Fibroblast of upper back skin (primary cell): Measurements from ENCODE around the gene RASSF5.
A peak's percentile ranks its signal among the peaks of the same experiment; 100 is the strongest.

Source experiments
- DNase-seq: peaks from one replicate; pipeline ENCODE4 v3.0.0-alpha.2; 2013

Gene RASSF5

DNA sequence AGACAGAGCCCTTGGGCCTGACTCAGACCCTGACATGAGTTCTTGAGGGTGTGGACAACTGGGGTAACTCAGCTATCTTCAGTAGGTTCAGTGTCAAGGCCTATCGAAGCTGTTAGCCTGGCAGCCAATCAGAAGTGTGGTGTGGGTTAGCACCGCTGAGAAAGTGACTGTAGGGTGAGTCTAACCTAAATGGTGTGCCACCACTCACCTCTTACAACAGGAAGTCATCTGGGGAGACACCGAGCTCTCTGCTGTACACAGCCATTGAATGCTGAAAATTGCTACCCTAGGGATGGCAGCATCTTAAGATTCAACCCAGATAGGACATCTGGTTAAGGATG, 44.6 kb downstream of the RASSF5 start:
- DNase-seq = no peak

DNA sequence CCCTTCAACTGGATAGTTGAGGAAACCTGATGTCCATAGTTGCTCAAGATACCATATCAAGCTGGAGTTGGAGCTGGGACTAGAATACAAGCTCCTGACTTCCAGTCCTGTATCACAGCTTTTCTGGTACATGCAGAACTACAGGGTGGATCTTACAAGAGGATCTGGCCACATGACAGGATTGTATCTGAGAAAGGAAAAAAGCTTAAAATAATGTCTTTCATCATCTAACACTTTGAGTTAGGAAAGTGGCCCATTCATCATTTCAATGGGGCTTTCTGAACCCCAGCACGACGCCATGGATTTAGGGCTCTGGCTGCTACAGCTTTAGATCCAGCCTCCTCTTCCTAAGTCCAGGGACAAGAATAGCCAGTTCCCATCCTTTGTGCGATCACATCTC, 46.9 kb downstream of the RASSF5 start:
- no peak for DNase-seq

DNA sequence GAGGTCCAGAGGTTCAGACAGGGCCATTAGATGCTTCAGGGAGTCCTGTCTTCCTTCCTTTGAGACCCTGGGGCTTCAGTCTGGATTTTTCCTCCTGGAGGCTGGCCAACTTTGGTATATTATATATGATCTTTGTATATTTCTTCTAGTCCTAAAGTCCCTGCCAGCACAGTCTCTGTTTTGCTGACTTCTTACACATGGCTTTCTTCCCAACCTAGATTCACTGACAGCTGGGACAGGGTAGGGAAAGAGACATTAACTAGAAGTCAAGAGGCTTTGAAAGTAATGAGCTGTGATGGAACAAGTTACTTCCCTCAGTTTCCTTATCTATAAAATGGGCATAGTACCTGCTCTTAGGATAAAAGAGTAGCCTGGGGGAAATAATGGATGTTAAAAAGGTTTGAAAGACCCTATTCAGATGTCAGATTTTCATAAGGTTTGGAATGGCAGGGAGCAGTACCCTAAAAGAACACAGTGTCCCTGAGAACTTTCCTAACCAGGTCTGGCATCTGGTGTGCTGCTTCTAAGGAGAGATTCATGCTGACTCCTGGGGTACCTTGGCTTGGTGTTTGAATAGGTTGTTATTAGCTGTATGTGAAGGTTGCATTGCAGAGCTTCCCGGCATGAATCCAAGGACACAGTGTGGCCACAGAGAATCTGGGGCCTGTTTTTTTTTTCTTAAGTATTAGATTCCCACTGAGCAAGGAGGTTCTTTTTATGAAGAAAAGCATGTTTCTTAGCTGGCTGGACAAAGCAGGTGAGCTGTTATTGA, 47.6 kb downstream of the RASSF5 start:
- DNase-seq = no peak

DNA sequence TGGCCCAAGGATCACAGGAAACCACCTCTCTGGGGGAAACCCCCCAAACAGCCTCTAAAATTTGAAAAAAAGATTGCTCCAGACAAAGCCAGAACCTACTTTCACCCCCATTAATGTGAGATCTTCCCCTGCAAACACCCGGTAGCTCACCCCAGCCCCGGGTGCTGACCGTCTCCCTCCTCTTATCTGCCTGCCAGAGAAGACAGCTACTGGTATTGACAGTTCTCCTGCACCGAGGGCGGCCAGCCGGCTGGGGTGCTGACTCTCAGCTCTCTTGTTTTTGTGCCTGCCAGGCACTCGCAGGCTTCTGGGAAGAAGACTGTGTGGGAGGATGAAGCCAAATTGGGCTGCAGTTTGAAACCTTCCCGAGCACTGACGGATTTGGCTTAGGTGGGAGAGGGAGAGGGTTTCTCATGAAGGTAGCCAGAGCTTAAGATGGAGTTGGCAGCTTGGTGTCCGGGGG, 48.2 kb downstream of the RASSF5 start:
- DNase-seq = no peak

DNA sequence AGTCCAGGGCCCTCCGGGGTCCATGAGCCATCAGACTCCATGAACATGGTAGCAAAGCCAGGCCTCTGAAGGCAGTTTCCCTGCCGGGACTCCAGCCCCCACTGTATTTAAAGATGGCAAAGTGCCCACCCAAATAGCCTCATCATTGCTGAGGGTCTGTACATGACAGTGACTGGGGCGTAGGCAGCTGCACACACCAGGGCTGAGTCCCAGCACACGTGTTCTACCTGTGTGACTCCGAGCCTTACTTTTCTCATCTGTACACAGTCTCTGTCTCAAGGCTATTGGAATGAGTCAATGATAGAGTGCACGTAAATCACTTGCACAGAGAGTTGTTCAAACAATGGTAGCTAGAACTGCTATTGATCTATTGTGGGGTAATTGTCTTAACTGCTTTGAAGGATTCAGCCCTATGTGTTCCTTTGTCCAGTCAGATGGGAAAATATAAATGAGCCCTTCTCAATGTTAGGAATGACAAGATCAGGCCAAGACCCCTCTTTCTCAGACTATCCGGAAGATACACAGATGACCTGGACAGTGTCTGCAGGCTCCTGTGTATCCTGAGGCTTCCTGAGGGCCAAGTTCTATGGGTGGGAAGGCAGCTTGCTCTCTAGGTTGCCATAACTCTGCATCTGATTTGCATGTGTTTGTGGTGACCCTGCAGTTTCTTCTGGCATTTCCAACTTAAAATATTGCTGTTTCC, 48.9 kb downstream of the RASSF5 start:
- DNase-seq = no peak

DNA sequence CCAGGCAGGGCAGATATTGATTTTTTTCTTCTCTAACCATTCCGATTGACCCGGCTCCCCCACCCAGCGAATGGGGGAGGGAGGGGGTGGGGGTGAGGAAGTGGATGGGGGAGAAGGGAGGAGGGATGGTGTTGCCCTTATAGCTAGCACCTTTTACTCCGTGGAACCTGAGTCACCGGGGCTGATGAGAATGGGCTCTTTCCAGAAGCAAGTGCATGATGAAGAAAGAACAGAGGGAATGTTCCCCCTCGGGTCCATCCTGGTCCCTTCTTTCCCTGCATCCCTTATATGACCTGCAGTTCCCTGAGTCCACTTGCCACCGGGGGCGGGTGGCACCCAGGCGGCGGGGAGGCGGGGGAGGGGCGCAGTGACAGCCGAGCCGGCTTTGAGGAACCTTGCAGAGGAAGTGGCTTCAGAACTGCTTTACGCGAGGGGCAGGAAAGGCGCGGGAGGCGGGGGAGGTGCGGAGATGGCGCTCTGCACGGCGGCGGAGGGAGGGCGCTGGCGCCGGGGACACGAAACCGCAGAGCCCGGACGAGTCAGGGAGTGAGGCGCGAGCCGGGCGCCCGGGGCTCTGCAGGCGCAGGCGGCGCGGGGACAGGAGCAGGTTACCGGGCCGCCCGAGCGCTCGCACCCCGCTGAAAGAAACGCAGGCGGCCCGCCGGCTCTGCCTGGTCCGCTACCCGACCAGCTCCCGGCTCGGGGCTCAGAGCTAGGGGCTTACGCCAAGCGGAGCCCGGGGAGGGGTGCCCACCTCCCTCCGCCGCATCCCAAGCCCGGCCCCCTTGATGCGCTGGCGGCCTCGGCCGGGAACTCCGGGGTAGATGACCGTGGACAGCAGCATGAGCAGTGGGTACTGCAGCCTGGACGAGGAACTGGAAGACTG, 49.7 kb downstream of the RASSF5 start:
- DNase-seq = peak; percentile 34

DNA sequence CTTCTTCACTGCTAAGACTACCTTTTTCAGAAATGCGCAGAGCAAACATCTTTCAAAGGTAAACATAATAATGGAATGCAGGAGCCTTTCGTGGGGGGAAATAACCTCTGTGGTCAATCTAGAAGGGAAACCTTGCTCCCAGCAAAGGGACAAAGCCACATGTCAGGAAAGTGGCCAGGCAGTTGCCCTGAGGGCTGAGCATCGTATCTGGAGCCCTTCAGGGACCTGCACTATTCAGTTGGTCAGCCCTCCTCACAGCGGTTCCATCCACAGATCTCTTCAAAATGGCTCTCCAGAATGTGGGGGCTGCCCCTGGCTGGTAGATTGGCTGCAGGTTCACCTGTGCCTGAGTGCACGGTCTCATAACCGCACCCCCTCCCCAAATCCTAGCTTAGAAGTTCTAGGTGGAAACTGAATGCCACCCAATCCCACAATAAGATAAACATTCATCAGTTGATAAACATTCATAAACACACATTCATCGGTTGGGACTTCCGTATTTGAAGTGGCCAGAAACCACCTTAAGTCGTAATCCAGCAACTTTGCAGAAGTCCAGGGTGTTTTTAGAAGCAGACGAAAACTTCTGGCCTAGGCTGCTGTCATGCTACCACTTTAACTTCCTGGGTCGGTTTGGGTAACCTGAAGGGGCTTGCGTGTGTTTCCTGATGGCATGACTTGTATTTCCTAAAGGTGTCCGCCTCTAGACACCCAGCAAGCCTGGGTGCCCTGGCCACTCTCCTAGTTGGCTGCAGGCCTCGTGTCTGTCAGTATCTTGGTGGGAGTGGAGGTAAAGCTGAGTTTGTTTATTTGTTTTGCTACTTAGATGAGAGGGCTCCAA, 50.5 kb downstream of the RASSF5 start:
- no peak for DNase-seq

DNA sequence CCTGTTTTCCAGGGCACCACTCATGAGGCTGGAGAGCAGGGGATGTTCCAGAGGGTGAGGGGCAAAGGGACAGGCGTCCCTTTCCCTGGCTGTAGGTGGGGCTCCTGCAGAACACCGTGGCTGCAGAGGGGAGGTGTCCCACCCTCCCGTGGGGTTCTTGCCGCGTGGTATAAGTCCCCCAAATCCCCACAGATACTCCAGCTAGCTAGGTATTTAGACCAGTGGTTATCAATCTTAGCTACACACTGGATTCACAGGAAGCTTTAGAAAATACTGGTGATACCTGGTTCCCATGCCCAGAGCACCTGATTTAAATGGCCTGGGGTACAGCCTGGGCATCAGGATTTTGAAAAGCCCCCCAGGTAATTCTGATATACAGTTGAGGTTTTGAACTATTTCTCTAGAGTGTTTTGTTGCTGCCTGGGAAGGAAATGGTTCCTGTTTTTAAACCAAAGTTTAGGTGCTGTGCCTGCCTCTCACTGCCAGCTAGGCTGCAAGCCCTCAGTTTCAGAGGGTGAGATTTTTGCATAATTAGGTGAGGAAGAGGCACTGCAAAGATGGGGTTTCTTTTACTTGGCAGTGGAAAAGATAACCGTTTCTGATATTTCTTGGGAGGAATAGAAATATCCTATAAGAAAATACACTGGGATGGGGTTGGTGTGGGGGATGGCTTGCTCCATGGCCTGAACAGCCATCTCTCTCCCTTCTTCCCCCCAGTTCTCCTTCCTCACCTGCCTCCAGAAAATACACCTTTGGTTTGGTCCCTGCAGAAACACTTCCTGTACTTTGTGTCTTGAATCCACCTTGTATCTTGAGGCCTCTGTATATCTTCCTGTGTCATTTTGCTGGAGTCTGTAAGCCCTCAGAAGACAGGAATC, 51.7 kb downstream of the RASSF5 start:
- DNase-seq = no peak

DNA sequence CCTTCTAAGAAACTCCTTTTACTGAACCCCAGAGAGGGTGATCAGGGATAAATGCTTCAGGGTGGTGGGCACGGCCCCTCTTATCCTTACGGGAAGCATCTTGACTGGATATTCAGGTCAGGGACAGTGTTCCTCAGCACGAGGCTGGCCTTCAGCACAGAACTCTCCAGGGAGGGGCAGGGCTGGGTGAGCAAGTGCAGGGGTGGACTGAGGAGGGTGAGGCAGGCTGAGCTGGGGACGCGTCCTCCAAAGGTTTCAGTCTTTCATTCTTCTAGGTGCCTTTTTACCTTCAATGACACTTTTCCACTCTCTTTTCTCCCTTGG, 52.3 kb downstream of the RASSF5 start:
- DNase-seq = no peak

DNA sequence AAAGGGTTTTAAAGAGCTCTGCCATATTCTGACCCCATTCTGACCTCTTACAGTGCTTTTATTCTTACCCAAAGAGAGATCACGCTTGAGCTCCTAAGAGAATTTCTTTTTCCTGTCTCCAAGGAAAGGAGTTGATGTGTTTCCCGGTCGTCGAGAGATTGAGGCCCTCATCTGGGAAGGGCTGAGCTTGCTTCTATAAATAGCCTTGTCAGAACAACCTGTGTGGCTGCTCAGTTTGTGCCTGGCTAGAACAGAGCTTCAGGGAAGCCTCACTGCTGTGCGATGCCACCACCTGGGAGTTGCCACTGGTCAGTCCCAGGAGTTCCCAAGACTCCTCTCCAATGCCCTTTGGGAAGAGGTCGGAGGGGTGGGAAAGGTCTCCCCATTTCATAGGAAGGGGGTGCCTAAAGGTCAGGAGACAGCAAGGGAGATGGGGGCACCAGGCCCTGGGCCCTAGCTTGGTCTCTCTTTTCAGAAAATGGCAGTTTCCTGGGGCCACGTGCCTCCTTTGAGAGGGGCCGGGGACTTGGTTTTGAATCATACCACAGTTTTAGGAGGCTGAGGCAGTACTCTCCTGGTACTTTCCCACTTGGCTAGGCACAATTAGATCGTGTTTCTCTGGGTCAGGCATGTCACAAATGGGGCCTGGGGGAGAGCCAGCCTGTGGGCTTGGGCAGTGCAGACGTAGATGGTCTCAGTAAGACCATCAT, 52.8 kb downstream of the RASSF5 start:
- no peak for DNase-seq

DNA sequence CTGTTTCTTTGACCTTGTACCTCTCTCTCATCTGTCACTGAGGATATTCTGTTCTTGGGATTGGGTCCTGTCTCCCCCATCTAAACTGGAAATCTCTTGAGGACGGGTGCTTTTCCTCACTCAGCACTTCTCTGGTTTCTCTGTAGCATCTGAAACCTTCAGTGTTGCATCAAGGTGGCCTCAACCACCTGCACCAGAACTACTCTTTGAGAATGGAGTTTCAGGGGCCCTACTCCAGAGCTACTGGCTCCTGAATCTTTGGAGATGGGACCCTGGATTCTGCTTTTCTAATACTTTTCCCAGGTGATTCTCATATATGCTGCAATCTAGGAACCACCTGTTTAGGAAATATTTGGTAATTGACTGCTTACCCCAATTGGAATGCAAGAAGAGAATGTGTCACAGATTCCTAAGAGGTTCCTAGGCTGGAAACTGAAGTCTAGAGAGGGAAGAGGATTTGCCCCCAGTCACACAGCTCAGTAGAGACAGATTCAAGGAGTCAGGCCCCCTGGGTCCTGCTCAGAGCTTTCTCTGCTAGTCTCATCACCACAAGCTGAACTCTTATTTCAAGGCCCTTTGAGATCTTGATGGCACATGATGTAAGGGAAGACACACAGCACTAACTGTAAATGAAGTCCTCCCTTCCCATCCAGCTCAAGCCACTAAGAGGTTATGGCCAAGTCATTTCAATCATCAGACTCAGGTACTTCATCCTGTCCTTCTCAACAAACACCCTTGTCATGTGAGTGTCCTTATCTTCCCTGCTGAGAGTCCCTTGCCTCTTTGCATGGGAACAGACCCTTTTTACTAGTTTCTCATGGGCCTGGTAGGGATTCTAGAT, 56.3 kb downstream of the RASSF5 start:
- no peak for DNase-seq

DNA sequence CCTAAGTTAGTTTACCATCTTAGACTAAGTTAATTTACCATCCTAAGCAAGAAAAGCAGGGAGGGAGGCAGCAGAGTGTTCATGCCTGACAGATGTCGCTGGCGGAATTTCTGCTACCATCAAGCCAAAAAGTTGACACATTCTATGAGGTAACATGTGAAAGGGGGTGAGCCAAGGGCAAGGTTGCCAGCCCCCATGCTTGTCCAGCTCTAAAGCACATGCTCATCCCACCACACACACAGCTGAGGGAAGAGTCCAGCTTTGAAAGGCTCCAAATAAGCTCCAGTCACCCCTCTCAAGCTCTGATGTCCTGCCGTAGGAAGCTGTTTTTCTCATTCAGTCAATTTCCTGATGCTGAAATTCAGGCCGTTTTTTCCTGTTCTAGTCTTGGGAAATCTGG, 58.7 kb downstream of the RASSF5 start:
- no peak for DNase-seq

DNA sequence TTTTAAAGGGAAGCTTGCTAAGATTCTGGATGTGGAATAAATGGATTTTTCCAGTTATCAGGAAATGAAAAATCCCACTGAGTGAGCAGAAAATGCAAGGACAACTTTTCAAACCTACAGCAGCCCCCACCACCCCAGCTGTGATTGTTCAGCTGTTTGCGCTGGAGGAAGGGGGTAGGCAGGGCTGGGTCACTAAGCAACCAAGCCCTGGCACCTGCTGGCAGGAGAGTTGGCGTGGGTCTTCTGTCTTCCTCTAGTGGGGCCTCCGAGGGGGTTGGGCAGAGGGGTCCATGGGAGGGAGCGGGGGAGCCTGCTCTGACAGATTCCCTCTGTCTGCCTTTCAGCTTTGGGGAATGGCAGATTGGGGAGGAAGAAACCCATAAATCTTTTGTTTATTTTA, 59.7 kb downstream of the RASSF5 start:
- no peak for DNase-seq

DNA sequence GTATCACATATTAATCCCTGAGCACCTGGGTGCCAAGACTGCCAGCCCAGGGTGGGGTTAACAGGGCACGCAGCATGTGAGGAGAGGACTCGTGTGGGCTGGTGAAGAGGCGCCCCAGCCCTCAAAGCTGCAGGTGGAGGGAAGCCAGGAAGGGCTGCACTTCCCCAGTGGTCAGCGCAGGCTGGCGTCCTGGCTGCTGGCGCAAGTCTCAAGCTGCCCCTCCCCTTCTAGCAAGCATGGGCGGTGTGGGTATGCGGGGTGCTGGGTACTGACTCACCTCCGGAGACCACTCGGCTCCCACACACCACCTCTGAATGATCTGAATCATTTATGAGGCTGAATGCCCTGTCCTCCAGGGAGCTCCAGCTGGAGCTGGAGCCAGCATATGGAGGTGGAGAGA, 60.9 kb downstream of the RASSF5 start:
- DNase-seq = no peak

DNA sequence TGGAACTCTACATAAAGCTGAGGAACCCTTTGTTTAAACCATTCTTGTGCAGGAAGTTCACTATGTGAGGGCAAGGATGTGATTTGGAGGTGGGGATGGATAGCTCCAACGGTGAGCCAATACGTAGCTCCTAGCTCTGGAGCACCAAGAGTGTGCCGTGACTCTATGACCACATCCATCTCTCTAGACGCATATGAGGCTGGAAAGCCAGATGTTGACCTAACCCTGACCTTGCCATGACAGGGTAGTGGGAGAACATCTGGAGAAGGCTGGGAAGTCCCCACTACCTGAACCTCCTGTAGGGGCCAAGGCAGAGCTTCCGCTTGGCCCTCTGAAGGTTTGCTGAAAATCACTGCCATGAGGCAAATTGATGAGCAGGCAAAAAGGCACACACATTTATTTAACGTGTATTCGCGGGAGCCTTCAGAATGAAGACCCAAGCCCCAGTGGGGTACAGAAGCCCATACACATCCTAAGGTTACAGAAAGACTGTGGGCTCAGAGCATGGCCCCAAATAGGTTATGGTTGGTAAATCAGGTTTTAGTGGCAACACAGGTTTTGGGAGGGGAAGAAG, 61.5 kb downstream of the RASSF5 start:
- DNase-seq = no peak

DNA sequence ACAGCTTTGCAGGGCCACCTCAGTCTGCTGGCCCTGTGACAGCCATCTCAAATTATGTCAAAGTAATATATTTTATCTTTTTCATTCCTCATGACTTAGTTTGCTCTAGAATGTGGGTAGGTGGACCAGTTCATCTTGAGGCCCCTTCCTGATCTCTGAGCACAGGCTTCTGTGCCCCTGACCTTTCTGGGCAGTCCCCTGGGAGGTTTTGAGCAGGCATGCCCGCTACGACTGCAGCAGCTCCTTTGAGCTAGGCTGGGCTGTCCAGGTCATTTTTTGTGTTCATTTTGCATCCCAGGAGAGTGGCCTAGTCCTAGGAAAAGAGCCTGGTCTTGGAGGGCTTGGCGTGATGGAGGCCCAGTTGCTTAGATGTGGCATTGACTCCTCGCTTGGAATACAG, 62.2 kb downstream of the RASSF5 start:
- no peak for DNase-seq

DNA sequence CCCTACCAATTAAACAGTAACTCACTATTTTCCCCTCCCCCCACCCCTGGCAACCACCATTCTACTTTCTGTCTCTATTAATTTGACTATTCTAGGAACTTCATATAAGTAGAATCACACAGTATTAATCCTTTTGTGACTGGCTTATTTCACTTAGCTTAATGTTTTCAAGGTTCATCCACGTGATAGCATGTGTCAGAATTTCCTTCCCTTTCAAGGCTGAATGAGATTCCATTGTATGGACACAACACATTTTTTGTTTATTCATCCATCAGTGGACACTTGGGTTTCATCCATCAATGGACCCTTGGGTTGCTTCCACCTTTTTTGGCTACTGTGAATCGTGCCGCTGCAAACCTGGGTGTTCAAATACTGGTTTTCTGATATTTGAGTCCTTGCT, 63.2 kb downstream of the RASSF5 start:
- no peak for DNase-seq

DNA sequence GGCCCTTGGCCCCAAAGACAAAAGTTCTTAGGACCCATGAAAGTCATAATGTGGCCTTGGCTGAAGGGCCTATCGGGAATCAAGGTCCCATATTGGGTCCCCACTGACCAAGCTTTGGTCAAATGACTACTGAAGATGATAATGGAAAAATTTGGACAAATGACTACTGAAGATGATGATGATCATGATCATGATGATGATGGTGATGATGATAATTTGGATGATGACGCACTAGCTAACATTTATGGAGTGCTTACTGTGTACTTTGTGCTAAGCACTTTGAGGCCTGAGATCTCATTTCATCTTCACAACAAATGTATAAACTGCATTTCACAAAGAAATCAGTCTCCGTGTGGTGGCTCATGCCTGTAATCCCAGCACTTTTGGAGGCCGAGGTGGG, 65.5 kb downstream of the RASSF5 start:
- DNase-seq = no peak

DNA sequence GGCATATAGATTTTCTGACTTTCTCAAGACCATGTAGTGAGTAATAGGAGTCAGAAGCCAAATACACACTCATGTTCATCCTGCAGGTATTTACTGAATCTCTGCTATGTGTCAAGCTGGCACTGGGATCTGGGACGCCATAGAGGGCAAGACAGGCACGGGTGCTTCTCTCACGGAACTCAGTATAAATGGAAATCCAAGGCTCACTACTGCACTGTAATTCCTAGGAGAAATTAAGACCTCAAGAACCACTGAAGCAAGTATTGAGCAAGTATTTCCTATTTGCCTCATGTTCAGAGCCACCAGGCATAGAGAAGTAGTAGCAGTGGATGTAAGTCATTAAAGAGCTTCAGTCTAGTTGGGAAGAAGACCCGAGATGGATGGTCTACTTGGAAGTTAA, 66.0 kb downstream of the RASSF5 start:
- DNase-seq = no peak

DNA sequence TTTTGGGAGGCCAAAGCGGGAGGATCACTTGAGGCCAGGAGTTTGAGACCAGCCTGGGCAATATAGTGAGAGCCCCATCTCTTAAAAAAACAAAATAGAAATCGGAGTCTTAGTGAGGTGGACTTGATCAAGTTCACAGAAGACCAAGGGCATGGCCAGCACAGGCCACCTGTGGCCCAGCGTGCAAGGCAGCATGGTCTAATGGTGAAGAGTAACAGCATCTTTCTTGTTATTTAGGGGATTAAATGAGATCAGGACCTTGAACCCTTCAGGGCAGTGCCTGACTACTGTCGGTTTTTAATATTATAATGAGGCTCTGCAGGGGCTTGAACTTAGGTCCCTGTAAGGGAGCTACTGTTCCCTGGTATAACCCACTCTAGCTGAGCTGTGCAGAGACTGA, 66.4 kb downstream of the RASSF5 start:
- DNase-seq = no peak
